HG02973 (cell line): ENCODE results near the gene CFAP97D2.
"Not testable (repeated sequence)": the region's sequence is repeated elsewhere in the genome, so short reads cannot be mapped to it uniquely, and the experiment has no call there.

Source experiments
- ATAC-seq: cut with Tn5 transposase; IDR thresholded peaks from one replicate; pipeline ENCODE4 v1.9.1; 2021; ENCODE audit warnings: moderate library complexity; ENCODE audit not compliant: unreplicated experiment

CFAP97D2 gene

GRCh38 chr13:114157869-114158495 is 21.1 kb upstream of the CFAP97D2 start:
- ATAC-seq: no peak

- not testable (repeated sequence) for ATAC-seq
Observed at GRCh38 chr13:114158869-114159666, 20.0 kb upstream of the CFAP97D2 start.

- ATAC-seq: no peak
Observed at GRCh38 chr13:114161028-114161556, 18.0 kb upstream of the CFAP97D2 start.

GRCh38 chr13:114161644-114162532 is 17.2 kb upstream of the CFAP97D2 start:
- ATAC-seq: no peak

- ATAC-seq: no peak
Observed at GRCh38 chr13:114162533-114162922, 16.5 kb upstream of the CFAP97D2 start.

GRCh38 chr13:114164053-114164452 is 15.0 kb upstream of the CFAP97D2 start:
- ATAC-seq: no peak

GRCh38 chr13:114164681-114165429 is 14.2 kb upstream of the CFAP97D2 start:
- ATAC-seq: no peak

GRCh38 chr13:114166381-114167131 is 12.5 kb upstream of the CFAP97D2 start:
- ATAC-seq: no peak

GRCh38 chr13:114167426-114167825 is 11.6 kb upstream of the CFAP97D2 start:
- ATAC-seq: no peak

GRCh38 chr13:114167885-114168284 is 11.2 kb upstream of the CFAP97D2 start:
- ATAC-seq: no peak

- no peak for ATAC-seq
Observed at GRCh38 chr13:114173272-114173671, 5.8 kb upstream of the CFAP97D2 start.

GRCh38 chr13:114173745-114174144 is 5.3 kb upstream of the CFAP97D2 start:
- no peak for ATAC-seq

- no peak for ATAC-seq
Observed at GRCh38 chr13:114174529-114174961, 4.5 kb upstream of the CFAP97D2 start.

GRCh38 chr13:114176359-114176902 is 2.6 kb upstream of the CFAP97D2 start:
- not testable (repeated sequence) for ATAC-seq

- no peak for ATAC-seq
Observed at GRCh38 chr13:114177245-114178010, 1.6 kb upstream of the CFAP97D2 start.

- ATAC-seq: no peak
Observed at GRCh38 chr13:114185182-114185971, 6.3 kb downstream of the CFAP97D2 start.

GRCh38 chr13:114194853-114195252 is 15.8 kb downstream of the CFAP97D2 start:
- no peak for ATAC-seq

- ATAC-seq: no peak
Observed at GRCh38 chr13:114196629-114197028, 17.6 kb downstream of the CFAP97D2 start.
